H1 (cell line): ENCODE data around the gene ABCC11. TPM values are rescaled to one million over a fixed set of nuclear protein-coding genes. Genes with fewer than 3 reads are reported as not detected.

Source experiments
- CTCF ChIA-PET: fragments of 300-600 bp; sonication (Branson Sonifier 250); formaldehyde crosslinking; loops from one replicate; lab custom pipeline; 2021; ENCODE audit not compliant: partially characterized antibody; lab: Charles Lee
- POLR2A ChIA-PET: fragments of 300-600 bp; sonication (Branson Sonifier 250); formaldehyde crosslinking; loops from one replicate; lab custom pipeline; 2021; ENCODE audit warnings: inconsistent platforms; ENCODE audit not compliant: partially characterized antibody; lab: Charles Lee
- DNase-seq, 2 experiments: peaks; one replicate each; pipeline versions ENCODE4 v3.0.0 to v3.0.0-alpha.2; 2010 to 2022; ENCODE audit warnings: low spot score in 2 of 2, low read depth in 1 of 2, mixed read lengths in 1 of 2
- FAIRE-seq: peaks from 2 replicates; lab custom pipeline; 2011; peaks lifted over from hg19 to GRCh38; lab: Jason Lieb, UNC
- H2AFZ ChIP-seq: 2 replicates; pipeline ENCODE4 v1.8.1; 2012; ENCODE audit warnings: low read length, inconsistent platforms
- H2AK5ac ChIP-seq: 2 replicates; pipeline ENCODE4 v1.6.1; 2013; ENCODE audit warnings: low read depth, low read length
- H2BK120ac ChIP-seq: replicated peaks from 2 replicates; pipeline ENCODE3; 2013; ENCODE audit warnings: low read depth, low read length, inconsistent platforms
- H2BK12ac ChIP-seq: 2 replicates; pipeline ENCODE4 v1.6.1; 2013; ENCODE audit warnings: low read depth, low read length
- H2BK15ac ChIP-seq: 2 replicates; pipeline ENCODE4 v1.6.1; 2013; ENCODE audit warnings: low read length
- H2BK20ac ChIP-seq: 2 replicates; pipeline ENCODE4 v1.6.1; 2013; ENCODE audit warnings: low read length
- H2BK5ac ChIP-seq: 2 replicates; pipeline ENCODE4 v1.6.1; 2013; ENCODE audit warnings: low read depth, low read length
- H3K14ac ChIP-seq: 2 replicates; pipeline ENCODE4 v1.6.1; 2013; ENCODE audit warnings: inconsistent platforms; ENCODE audit not compliant: insufficient read length
- H3K18ac ChIP-seq: 2 replicates; pipeline ENCODE4 v1.6.1; 2013; ENCODE audit warnings: low read length; ENCODE audit errors: extremely low read depth
- H3K23ac ChIP-seq: 2 replicates; pipeline ENCODE4 v1.6.1; 2013; ENCODE audit warnings: inconsistent platforms; ENCODE audit not compliant: insufficient read length
- H3K23me2 ChIP-seq: 2 replicates; pipeline ENCODE4 v1.6.1; 2013; ENCODE audit warnings: low read depth, low read length
- H3K27ac ChIP-seq: 2 replicates; pipeline ENCODE4 v1.6.1; 2011; ENCODE audit warnings: low read depth, low read length, inconsistent platforms
- H3K27me3 ChIP-seq, 4 experiments: replicated peaks in 1 of 4; 1 replicate in 1 of 4; 2 replicates in 3 of 4; pipeline versions ENCODE4 v1.6.1 to v1.8.1; 2011 to 2013; ENCODE audit warnings: low read length in 3 of 4, mild to moderate bottlenecking in 3 of 4, inconsistent platforms in 2 of 4, mixed read lengths in 2 of 4, moderate library complexity in 1 of 4; ENCODE audit not compliant: control insufficient read depth in 3 of 4, insufficient read depth in 3 of 4; ENCODE audit errors: extremely low read depth in 1 of 4
- H3K36me3 ChIP-seq, 4 experiments: 2 replicates each; pipeline versions ENCODE4 v1.6.1 to v1.8.1; 2011 to 2013; ENCODE audit warnings: mild to moderate bottlenecking in 4 of 4, low read length in 3 of 4, moderate library complexity in 2 of 4, control low read depth in 1 of 4, inconsistent platforms in 1 of 4; ENCODE audit not compliant: insufficient read depth in 4 of 4, control insufficient read depth in 2 of 4
- H3K4ac ChIP-seq: replicated peaks from 2 replicates; pipeline ENCODE3; 2013; ENCODE audit warnings: low read length, low read depth, mixed read lengths, inconsistent platforms; ENCODE audit not compliant: insufficient read length
- H3K4me1 ChIP-seq, 4 experiments: replicated peaks in 1 of 4; 1 replicate in 1 of 4; 2 replicates in 3 of 4; pipeline versions ENCODE4 v1.6.1 to v1.8.1; 2011 to 2013; ENCODE audit warnings: low read length in 3 of 4, inconsistent platforms in 2 of 4, mixed read lengths in 1 of 4; ENCODE audit not compliant: insufficient read depth in 4 of 4, control insufficient read depth in 3 of 4
- H3K4me2 ChIP-seq, 2 experiments: 2 replicates each; pipeline versions ENCODE4 v1.6.1 to v1.8.1; 2011 to 2013; ENCODE audit warnings: low read depth in 2 of 2, low read length in 2 of 2, control low read depth in 1 of 2, inconsistent platforms in 1 of 2, mild to moderate bottlenecking in 1 of 2; ENCODE audit not compliant: insufficient read depth in 1 of 2
- H3K4me3 ChIP-seq, 4 experiments: fragments of 200-600, 300-600 bp in 1 of 4; sonication (generic), shearing (Covaris generic), sonication (Bioruptor Twin) in 1 of 4; 2 replicates each; pipeline versions ENCODE4 v1.5.1 to v1.8.1; 2011 to 2016; ENCODE audit warnings: low read length in 4 of 4, low read depth in 3 of 4, control low read depth in 2 of 4, inconsistent platforms in 2 of 4, mild to moderate bottlenecking in 2 of 4, mixed read lengths in 1 of 4, moderate library complexity in 1 of 4; ENCODE audit not compliant: insufficient read depth in 2 of 4; ENCODE audit errors: extremely low read depth in 1 of 4
- H3K56ac ChIP-seq: replicated peaks from 2 replicates; pipeline ENCODE3; 2013; ENCODE audit warnings: low read depth, mild to moderate bottlenecking, mixed read lengths, low read length, inconsistent platforms; ENCODE audit not compliant: insufficient read length
- H3K79me1 ChIP-seq: 2 replicates; pipeline ENCODE4 v1.6.1; 2013; ENCODE audit warnings: low read depth, low read length, control low read depth
- H3K79me2 ChIP-seq, 2 experiments: 2 replicates each; pipeline versions ENCODE4 v1.6.1 to v1.8.1; 2012 to 2013; ENCODE audit warnings: low read length in 2 of 2, mild to moderate bottlenecking in 2 of 2, inconsistent platforms in 1 of 2; ENCODE audit not compliant: insufficient read depth in 2 of 2, control insufficient read depth in 1 of 2
- H3K9ac ChIP-seq, 4 experiments: replicated peaks in 1 of 4; 1 replicate in 1 of 4; 2 replicates in 3 of 4; pipeline versions ENCODE4 v1.6.1 to v1.8.1; 2011 to 2013; ENCODE audit warnings: low read depth in 3 of 4, low read length in 3 of 4, control low read depth in 2 of 4, mild to moderate bottlenecking in 2 of 4, moderate library complexity in 2 of 4, inconsistent platforms in 1 of 4; ENCODE audit errors: extremely low read depth in 1 of 4
- H3K9me3 ChIP-seq, 2 experiments: 2 replicates each; pipeline versions ENCODE4 v1.6.1 to v1.8.1; 2012 to 2013; ENCODE audit warnings: mild to moderate bottlenecking in 2 of 2, moderate library complexity in 2 of 2, control low read depth in 1 of 2, inconsistent platforms in 1 of 2, low read depth in 1 of 2, low read length in 1 of 2, mixed read lengths in 1 of 2; ENCODE audit not compliant: insufficient read depth in 2 of 2
- H4K20me1 ChIP-seq, 2 experiments: replicated peaks in 1 of 2; 2 replicates each; pipeline versions ENCODE3 to v1.8.1; 2011 to 2013; ENCODE audit warnings: inconsistent platforms in 2 of 2, low read length in 2 of 2, mild to moderate bottlenecking in 1 of 2; ENCODE audit not compliant: insufficient read depth in 2 of 2, control insufficient read depth in 1 of 2
- H4K5ac ChIP-seq: 2 replicates; pipeline ENCODE4 v1.6.1; 2013; ENCODE audit warnings: low read length, low read depth, mixed read lengths, inconsistent platforms; ENCODE audit not compliant: insufficient read length
- H4K8ac ChIP-seq: 2 replicates; pipeline ENCODE4 v1.8.0; 2013; ENCODE audit warnings: mild to moderate bottlenecking, moderate library complexity, low read length, inconsistent platforms; ENCODE audit not compliant: insufficient read depth; ENCODE audit errors: extremely low read depth
- H4K91ac ChIP-seq: replicated peaks from 2 replicates; pipeline ENCODE3; 2013; ENCODE audit warnings: low read length, mixed read lengths, inconsistent platforms; ENCODE audit not compliant: insufficient read length
- ASH2L ChIP-seq: fragments of 200-600, 300-600 bp; sonication (generic); IDR thresholded peaks from one replicate; pipeline ENCODE4 v1.7.1; 2017; ENCODE audit warnings: low read length
- BACH1 ChIP-seq: IDR thresholded peaks from 2 replicates; pipeline ENCODE4 v1.6.1; 2012; ENCODE audit warnings: low read length, improper control_type of control experiment
- BCL11A ChIP-seq, 2 experiments: IDR thresholded peaks; one replicate each; pipeline ENCODE4 v1.6.1; 2011; ENCODE audit warnings: low read depth in 2 of 2, low read length in 2 of 2, mild to moderate bottlenecking in 2 of 2
- CTBP2 ChIP-seq: IDR thresholded peaks from 2 replicates; pipeline ENCODE4 v1.7.0; 2011; ENCODE audit warnings: borderline replicate concordance, mild to moderate bottlenecking, moderate library complexity, mixed read lengths, low read length; ENCODE audit not compliant: insufficient read depth, insufficient read length
- EGR1 ChIP-seq: IDR thresholded peaks from 2 replicates; pipeline ENCODE4 v1.6.1; 2011; ENCODE audit warnings: low read depth, low read length, borderline replicate concordance
- HDAC2 ChIP-seq, 2 experiments: fragments of 300-600 bp in 1 of 2; sonication (generic) in 1 of 2; IDR thresholded peaks; 2 replicates each; pipeline ENCODE4 v1.6.1; 2011 to 2012; ENCODE audit warnings: low read depth in 2 of 2, low read length in 2 of 2, mild to moderate bottlenecking in 2 of 2, moderate library complexity in 2 of 2, borderline replicate concordance in 1 of 2, inconsistent platforms in 1 of 2
- HDAC6 ChIP-seq: IDR thresholded peaks from one replicate; pipeline ENCODE4 v1.7.1; 2012; ENCODE audit warnings: low read depth, mild to moderate bottlenecking, inconsistent platforms, low read length, moderate library complexity
- KDM1A ChIP-seq: fragments of 200-600, 300-600 bp; sonication (generic); IDR thresholded peaks from 2 replicates; pipeline ENCODE4 v1.7.1; 2016; ENCODE audit warnings: mild to moderate bottlenecking, low read length, borderline replicate concordance
- KDM4A ChIP-seq: IDR thresholded peaks from one replicate; pipeline ENCODE4 v1.7.1; 2012; ENCODE audit warnings: low read depth, mild to moderate bottlenecking, moderate library complexity, low read length, inconsistent platforms; ENCODE audit not compliant: severe bottlenecking
- RAD21 ChIP-seq, 2 experiments: IDR thresholded peaks in 1 of 2; conservative IDR thresholded peaks in 1 of 2; 2 replicates each; pipeline ENCODE4 v1.6.1; 2011; ENCODE audit warnings: low read depth in 2 of 2, low read length in 2 of 2, improper control_type of control experiment in 1 of 2, inconsistent platforms in 1 of 2, mild to moderate bottlenecking in 1 of 2, moderate library complexity in 1 of 2
- TBP ChIP-seq: IDR thresholded peaks from 2 replicates; pipeline ENCODE4 v1.6.1; 2011; ENCODE audit warnings: low read depth, low read length, improper control_type of control experiment
- TCF12 ChIP-seq: IDR thresholded peaks from 2 replicates; pipeline ENCODE4 v1.6.1; 2011; ENCODE audit warnings: low read depth, mild to moderate bottlenecking, low read length
- ZNF274 ChIP-seq: IDR thresholded peaks from 2 replicates; pipeline ENCODE4 v1.7.0; 2012; ENCODE audit warnings: low read length, borderline replicate concordance; ENCODE audit errors: extremely low read depth
- WGBS, 2 experiments: shearing (Covaris generic) in 1 of 2; methylation state at CpG; one replicate each; pipeline versions ENCODE4 v1.1.6 to v1.1.7; 2013 to 2015; ENCODE audit warnings: low lambda C conversion rate in 2 of 2, mixed read lengths in 2 of 2, inconsistent platforms in 1 of 2, low coverage in 1 of 2, missing lambda C conversion rate in 1 of 2; ENCODE audit not compliant: insufficient replicate concordance in 2 of 2, insufficient coverage in 1 of 2, insufficient read length in 1 of 2; ENCODE audit errors: extremely low coverage in 1 of 2, missing lambda C conversion rate in 1 of 2; 5-methylcytosine and 5-hydroxymethylcytosine counted together
- polyA plus RNA-seq, 7 experiments: library from polyadenylated mRNA; depleted of rRNA in 3 of 7; stranded (reverse) in 5 of 7; unstranded in 2 of 7; fragments of >200 nt in 5 of 7; fragments of 200-250 nt in 2 of 7; gene quantifications; 1 replicate in 5 of 7; 2 replicates in 1 of 7; 4 replicates in 1 of 7; pipeline versions ENCODE4 v1.2.1 to v1.2.3, GENCODE V29; 2011 to 2013; ENCODE audit warnings: missing spikeins in 2 of 7, mixed read lengths in 2 of 7
- total RNA-seq: library from RNA; stranded (reverse); fragmentation: NEBNext Ultra II Directional; extraction: Animal tissue kit (Norgen Biotek cat#: 25700); gene quantifications from 2 replicates; pipeline ENCODE4 v1.2.1, GENCODE V29; 2021

Gene ABCC11
- total and polyA plus RNA-seq, 2 of the 8 experiments (the other 6 are each of a cell fraction or from before 2014, with no cell fraction given): 0.06 TPM; not detected in 1

DNA sequence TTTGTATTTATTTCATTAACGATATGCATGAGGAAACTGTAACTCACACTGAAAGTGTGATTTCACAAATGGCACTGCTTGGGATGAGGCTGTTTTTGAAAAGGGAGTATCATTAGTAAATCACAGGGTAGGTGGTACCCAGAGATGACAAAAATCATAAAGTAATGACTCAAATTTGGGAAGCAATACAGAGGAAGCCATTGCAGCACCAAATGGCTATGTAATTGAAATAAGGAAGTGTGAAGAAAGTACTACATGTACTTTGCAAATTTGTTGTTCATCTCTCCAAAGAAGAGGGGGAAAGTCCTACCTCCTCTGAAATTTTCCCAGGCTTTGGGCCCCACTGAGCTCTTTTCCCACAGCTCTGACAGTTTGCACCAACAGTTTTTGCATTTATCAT, 79.3 kb downstream of the ABCC11 start:
- Histone ChIP-seq H4K8ac (no peak overlapping the region), H2BK20ac (no peak overlapping the region), H3K4me2 (no peak overlapping the region), H3K14ac (no peak overlapping the region), H2BK15ac (no peak overlapping the region), H3K4ac (no peak overlapping the region), H2BK5ac (no peak overlapping the region), H3K23me2 (no peaks in the 10 kb centered on the region), H2AFZ (no peak overlapping the region), H3K9ac (no peak overlapping the region), H2AK5ac (no peak overlapping the region), H3K27me3 (no peaks in the 10 kb centered on the region), H3K56ac (no peak overlapping the region), H3K4me1 (no peaks in the 10 kb centered on the region), H3K9me3 (no peaks in the 10 kb centered on the region), H3K18ac (no peak overlapping the region), H3K27ac (no peak overlapping the region), H4K20me1 (no peaks in the 10 kb centered on the region), H3K79me2 (no peaks in the 10 kb centered on the region; a peak in 1 of 4 replicates), H2BK12ac (no peak overlapping the region), H3K23ac (no peak overlapping the region), H4K91ac (no peak overlapping the region), H3K4me3 (no peak overlapping the region), H3K36me3 (no peaks in the 10 kb centered on the region), H2BK120ac (no peak overlapping the region), H3K79me1 (no peaks in the 10 kb centered on the region), H4K5ac (no peak overlapping the region)
- DNase-seq (no peak), FAIRE-seq (no peak)
- TF ChIP-seq HDAC2 (IDR thresholded peaks at IDR 0.05; ENCODE audit: borderline replicate concordance in 1 of 2, low read depth in 2 of 2, low read length in 2 of 2) (no peak), TBP (no peak), KDM1A (no peak), HDAC6 (no peak), BACH1 (no peak), RAD21 (IDR thresholded peaks at IDR 0.05 in 1 of 2, conservative IDR thresholded peaks at IDR 0.05 in 1 of 2; ENCODE audit: low read depth in 2 of 2, low read length in 2 of 2) (no peak), BCL11A (IDR thresholded peaks at IDR 0.05; ENCODE audit: low read depth in 2 of 2, low read length in 2 of 2) (no peak), ZNF274 (no peak), ASH2L (no peak), EGR1 (no peak), CTBP2 (no peak), TCF12 (no peak), KDM4A (no peak)
- 81% methylated on average over 1 of the region's 1 CpG; no CpG with 5 or more reads in 1 of the 2 experiments for WGBS, 2 experiments
- POLR2A ChIA-PET: no interaction called here
- CTCF ChIA-PET: interaction anchor here (1.2 to 2.1 kb wide), 2 partner anchors 51 to 1216 kb away, joined by 3 to 7 read pairs; no protein-coding TSS in a partner anchor
